ENCODE results near the gene PAPPA2. TPM values are rescaled to one million over a fixed set of nuclear protein-coding genes. Genes with fewer than 3 reads are reported as not detected.

PAPPA2 gene
- total and polyA plus RNA-seq, 2 donors (not counting 1 experiment from before 2014, with no cell fraction given) = not detected

GRCh38 chr1:176864211-176864610 lies 401.2 kb downstream of the PAPPA2 start:
- peaks cover 0 to 3% (median 0%) of the 10 kb centered on the region in 3 donors for H3K9me3 ChIP-seq (ENCODE audit: control extremely low read depth in 1 of 3, control insufficient read depth in 2 of 3, insufficient read depth in 1 of 3, low read length in 2 of 3)
- CTCF ChIA-PET = no interaction called here

More at GRCh38 chr1:176864211-176864610, 401.2 kb downstream of the PAPPA2 start:
- Histone ChIP-seq H3K4me3 (ENCODE audit: control extremely low read depth in 1 of 5, extremely low read depth in 1 of 5, insufficient read depth in 1 of 5, low read depth in 2 of 5, low read length in 4 of 5) (no peak overlapping the region), H3K27me3 (replicated peaks in 1 of 4; ENCODE audit: control extremely low read depth in 1 of 4, control insufficient read depth in 3 of 4, insufficient read depth in 4 of 4, low read length in 3 of 4) (no peaks in the 10 kb centered on the region), H4K20me1 (ENCODE audit: control insufficient read depth, insufficient read depth, low read length, poor library complexity, severe bottlenecking) (no peaks in the 10 kb centered on the region), H3K36me3 (replicated peaks in 1 of 2; ENCODE audit: control extremely low read depth in 1 of 2, control insufficient read depth in 1 of 2, extremely low read depth in 1 of 2, insufficient read depth in 2 of 2, low read length in 1 of 2) (no peaks in the 10 kb centered on the region), H3K9ac (ENCODE audit: low read length) (no peak overlapping the region), H3K4me1 (ENCODE audit: control insufficient read depth in 2 of 2, insufficient read depth in 2 of 2, low read length in 2 of 2) (no peaks in the 10 kb centered on the region), H3K27ac (ENCODE audit: low read length in 2 of 2) (no peak overlapping the region), H3K4me2 (replicated peaks; ENCODE audit: low read depth, low read length, poor library complexity, severe bottlenecking) (no peak overlapping the region), H2AFZ (ENCODE audit: insufficient read depth, low read depth, low read length, poor library complexity, severe bottlenecking) (no peak overlapping the region), H3K79me2 (ENCODE audit: control insufficient read depth, insufficient read depth, low read length) (no peaks in the 10 kb centered on the region)
- H3K27ac Mint-ChIP-seq = no peak overlapping the region
- DNase-seq (no peak), ATAC-seq (ENCODE audit: low read depth) (no peak)
- H3K4me1 Mint-ChIP-seq = no peaks in the 10 kb centered on the region
- POLR2A ChIA-PET = no interaction called here
- H3K27me3 Mint-ChIP-seq = peaks cover 7% of the 10 kb centered on the region
- H3K4me3 Mint-ChIP-seq = no peak overlapping the region
- intact Hi-C loops (cut with micrococcal nuclease) = no loop called here
- TF ChIP-seq CTCF (IDR thresholded peaks at IDR 0.05) (no peak), EZH2 (IDR thresholded peaks at IDR 0.05; ENCODE audit: borderline replicate concordance, insufficient read depth, low read depth, low read length, poor library complexity, severe bottlenecking) (no peak)
- 91% methylated on average over 9 of the region's 9 CpGs for WGBS (ENCODE audit: insufficient coverage)
- H3K9me3 Mint-ChIP-seq (ENCODE audit: insufficient read depth) = no peaks in the 10 kb centered on the region

Measured in B cell (primary cell).